Heart right ventricle (tissue), 16 donors: ENCODE results near the gene MIOX. TPM values are rescaled to one million over a fixed set of nuclear protein-coding genes. Genes with fewer than 3 reads are reported as not detected.

Source experiments
- ATAC-seq, 8 donors: fragments of 200-7000 bp; cut with Tn5 transposase; one replicate each; pipeline ENCODE4 v1.9.1; 2020; ENCODE audit warnings: mild to moderate bottlenecking in 8 of 8, moderate library complexity in 8 of 8, moderate number of reproducible peaks in 1 of 8
- DNase-seq, 2 donors: peaks; one replicate each; pipeline ENCODE4 v3.0.0-alpha.2; 2020
- H3K27ac ChIP-seq, 10 donors: fragments of 200-600 bp; sonication (generic) in 2 of 10; one replicate each; pipeline versions ENCODE4 v1.5.0 to v1.8.0; 2020 to 2022; ENCODE audit warnings: mild to moderate bottlenecking in 3 of 10
- H3K27me3 ChIP-seq, 7 donors: fragments of 200-600 bp; one replicate each; pipeline ENCODE4 v1.8.0; 2021 to 2022; ENCODE audit warnings: mild to moderate bottlenecking in 2 of 7
- H3K36me3 ChIP-seq, 9 donors: fragments of 200-600 bp; sonication (generic) in 1 of 9; one replicate each; pipeline versions ENCODE4 v1.5.0 to v1.8.0; 2020 to 2022; ENCODE audit warnings: mild to moderate bottlenecking in 2 of 9
- H3K4me1 ChIP-seq, 9 donors: fragments of 200-600 bp; sonication (generic) in 1 of 9; one replicate each; pipeline versions ENCODE4 v1.5.0 to v1.8.0; 2020 to 2022; ENCODE audit warnings: mild to moderate bottlenecking in 4 of 9
- H3K4me3 ChIP-seq, 10 donors: fragments of 200-600 bp; sonication (generic) in 2 of 10; one replicate each; pipeline versions ENCODE4 v1.5.0 to v1.8.0; 2020 to 2022; ENCODE audit warnings: mild to moderate bottlenecking in 7 of 10, moderate library complexity in 2 of 10
- H3K9me3 ChIP-seq, 11 donors: fragments of 200-600 bp in 10 of 11; sonication (generic) in 2 of 11; one replicate each; pipeline versions ENCODE4 v1.5.0 to v1.8.0; 2013 to 2022; ENCODE audit warnings: mild to moderate bottlenecking in 2 of 11, control low read depth in 1 of 11, moderate library complexity in 1 of 11
- CTCF ChIP-seq, 9 donors: fragments of 200-600 bp; sonication (generic) in 2 of 9; IDR thresholded peaks; one replicate each; pipeline versions ENCODE4 v1.5.0 to v1.8.0; 2021 to 2022; ENCODE audit warnings: antibody characterized with exemption in 9 of 9, mild to moderate bottlenecking in 5 of 9, moderate library complexity in 1 of 9
- WGBS, 2 donors: extraction: QIAGEN DNeasy Blood & Tissue Kit; methylation state at CpG; one replicate each; pipeline ENCODE4 v1.1.7; 2013; ENCODE audit warnings: inconsistent platforms in 1 of 2; 5-methylcytosine and 5-hydroxymethylcytosine counted together
- intact Hi-C, 10 donors: fragments of 100-400 bp; cut with DNase I; formaldehyde crosslinking; loops; one replicate each; pipeline versions ENCODE4 v1.11.1 to v1.14.2; 2022
- polyA plus RNA-seq, 2 donors: library from polyadenylated mRNA; stranded (reverse); fragments of 200-250 nt; gene quantifications; one replicate each; pipeline ENCODE4 v1.2.3, GENCODE V29; 2013
- total RNA-seq, 10 donors: library from RNA; stranded (reverse); fragmentation: NEBNext Ultra II Directional in 3 of 10; extraction: Animal tissue kit (Norgen Biotek cat#: 25700) in 3 of 10; gene quantifications; one replicate each; pipeline versions ENCODE4 v1.2.1 to v1.2.4, GENCODE V29; 2021 to 2023
- donor health status: Arrhythmogenic right ventricular cardiomyopathy.
- donor health status: ischemic (EF 13 %, LVEDD 7.1; RV severe dilation, severe dysfunction).
- donor health status: healthy with polysubstance abuse.
- donor health status: DM: no; HTN: yes; CAD: no.
- donor health status: DM: no; HTN: no; CAD: no.
- donor health status: ischemic (EF 25% LVEDD 6.9; RV normal size, moderate dysfunction).
- donor health status: ischemic (EF 25% LVEDD 5.7; RV mildly dilated, moderate dysfunction).
- donor health status: healthy.
- donor health status: DM: yes; HTN: yes; CAD: no.
- donor health status: Ischemic cardiomyopathy.
- donor health status: ischemic (EF 35%, LVEDD 5.7; RV mildly dilated, moderate dysfunction).
- donor health status: nonischemic (EF 11% LVEDD 7.7; RV severe dilation, severe dysfunction).
- donor health status: DM: yes; HTN: yes; CAD: no.
- donor health status: PGD.
- donor health status: ischemic (EF 29% LVEDD 5.4; RV normal size, mild dysfunction).
- donor health status: nonischemic (EF 23%, LVEDD 6.1; RV moderate dilation, normal function).

The MIOX gene
- total and polyA plus RNA-seq, 12 donors: not detected

GRCh38 chr22:50490531-50491308, 4.1 kb downstream of the MIOX start:
- Histone ChIP-seq H3K36me3 (no peaks in the 10 kb centered on the region), H3K4me1 (no peaks in the 10 kb centered on the region), H3K9me3 (no peaks in the 10 kb centered on the region), H3K27me3 (peaks cover 0 to 20% (median 14%) of the 10 kb centered on the region in 7 donors), H3K27ac (no peak overlapping the region), H3K4me3 (no peak overlapping the region)
- DNase-seq (no peak), ATAC-seq (no peak)
- intact Hi-C loops: no loop called here
- TF ChIP-seq CTCF (IDR thresholded peaks at IDR 0.05): no peak
- WGBS, 2 donors: 57 to 62% methylated on average over 27 of the region's 27 CpGs

GRCh38 chr22:50497093-50497492, 10.4 kb downstream of the MIOX start:
- Histone ChIP-seq H3K36me3 (peaks cover 0 to 4% (median 0%) of the 10 kb centered on the region in 9 donors), H3K27ac (no peak overlapping the region), H3K4me1 (peaks cover 0 to 7% (median 0%) of the 10 kb centered on the region in 9 donors), H3K4me3 (no peak overlapping the region), H3K9me3 (no peaks in the 10 kb centered on the region), H3K27me3 (peaks cover 0 to 10% (median 0%) of the 10 kb centered on the region in 7 donors)
- ATAC-seq (no peak), DNase-seq (no peak)
- TF ChIP-seq CTCF (IDR thresholded peaks at IDR 0.05): no peak
- intact Hi-C loops: loop anchor here in 1 of 10 donors (5.0 kb wide), 1 partner anchor 245 kb away; the partner anchor contains the start of gene HDAC10
- WGBS, 2 donors: 83 to 86% methylated on average over 6 of the region's 6 CpGs

GRCh38 chr22:50498322-50498890, 11.7 kb downstream of the MIOX start:
- intact Hi-C loops: loop anchor here in 1 of 10 donors (5.0 kb wide), 1 partner anchor 246 kb away; the partner anchor contains the start of gene HDAC10
- H3K27ac ChIP-seq: no peak overlapping the region
- H3K4me1 ChIP-seq: peaks cover 0 to 7% (median 0%) of the 10 kb centered on the region in 9 donors
- DNase-seq (peak in 1 of 2 donors; percentile 63), ATAC-seq (peak; percentile 62 to 84 (median 72))
- H3K27me3 ChIP-seq: peaks cover 0 to 10% (median 0%) of the 10 kb centered on the region in 7 donors
- peak in 8 of 9 donors; percentile 17 to 69 (median 64) for TF ChIP-seq CTCF (IDR thresholded peaks at IDR 0.05)
- no peaks in the 10 kb centered on the region for H3K9me3 ChIP-seq
- no peak overlapping the region for H3K4me3 ChIP-seq
- peaks cover 0 to 17% (median 5%) of the 10 kb centered on the region in 9 donors for H3K36me3 ChIP-seq
- WGBS, 2 donors: 9 to 20% methylated on average over 13 of the region's 13 CpGs

DNA sequence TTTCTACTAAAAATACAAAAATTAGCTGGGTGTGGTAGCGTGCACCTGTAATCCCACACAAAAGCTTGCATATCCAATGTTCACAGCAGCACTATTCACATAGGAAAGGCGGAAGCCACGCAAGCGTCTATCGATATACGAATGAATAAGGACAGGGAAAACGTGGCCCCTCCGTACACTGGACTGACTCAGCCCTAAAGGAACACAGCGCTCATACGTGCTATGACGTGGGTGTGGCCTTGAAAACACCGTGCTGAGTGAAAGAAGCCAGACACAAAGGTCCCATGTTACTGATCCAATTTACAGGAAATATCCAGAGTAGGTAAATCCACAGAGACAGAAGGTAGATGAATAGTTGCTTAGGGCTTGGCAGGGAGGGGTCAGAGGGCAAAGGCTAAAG, 13.8 kb downstream of the MIOX start:
- H3K36me3 ChIP-seq: peaks cover 0 to 34% (median 14%) of the 10 kb centered on the region in 9 donors
- WGBS, 2 donors: 87 to 93% methylated on average over 12 of the region's 12 CpGs
- peaks cover 0 to 8% (median 0%) of the 10 kb centered on the region in 9 donors for H3K4me1 ChIP-seq
- H3K4me3 ChIP-seq: no peak overlapping the region
- H3K27ac ChIP-seq: no peak overlapping the region
- ATAC-seq: no peak
- no peak for TF ChIP-seq CTCF (IDR thresholded peaks at IDR 0.05)
- no peaks in the 10 kb centered on the region for H3K9me3 ChIP-seq
- DNase-seq: no peak
- peaks cover 0 to 10% (median 0%) of the 10 kb centered on the region in 7 donors for H3K27me3 ChIP-seq
- intact Hi-C loops: loop anchor here in 4 of 10 donors (10.0 kb wide), 1 partner anchor 256 kb away; the partner anchor contains the start of gene TUBGCP6 (in 4 of the 4)
